Thymus (tissue), 11 donors: ENCODE data around the gene BRS3. TPM values are rescaled to one million over a fixed set of nuclear protein-coding genes. Genes with fewer than 3 reads are reported as not detected.

Experiments
- DNase-seq, 9 donors: peaks; one replicate each; pipeline ENCODE4 v3.0.0-alpha.2; 2013; ENCODE audit warnings: low spot score in 9 of 9, low read depth in 6 of 9, missing footprints in 1 of 9
- H3K27ac ChIP-seq, 2 donors: one replicate each; pipeline ENCODE4 v1.5.1; 2013; ENCODE audit warnings: control low read depth in 1 of 2, low read depth in 1 of 2, low read length in 1 of 2, mild to moderate bottlenecking in 1 of 2, moderate library complexity in 1 of 2
- H3K27me3 ChIP-seq, 2 donors: one replicate each; pipeline ENCODE4 v1.5.1; 2013; ENCODE audit warnings: low read length in 1 of 2; ENCODE audit not compliant: control insufficient read depth in 2 of 2, insufficient read depth in 1 of 2
- H3K36me3 ChIP-seq, 2 donors: one replicate each; pipeline ENCODE4 v1.5.1; 2013; ENCODE audit warnings: low read length in 1 of 2, mild to moderate bottlenecking in 1 of 2, moderate library complexity in 1 of 2; ENCODE audit not compliant: control insufficient read depth in 2 of 2, insufficient read depth in 2 of 2
- H3K4me1 ChIP-seq, 2 donors: one replicate each; pipeline ENCODE4 v1.5.1; 2013; ENCODE audit warnings: low read length in 2 of 2; ENCODE audit not compliant: control insufficient read depth in 2 of 2, insufficient read depth in 2 of 2
- H3K4me3 ChIP-seq, 2 donors: one replicate each; pipeline ENCODE4 v1.5.1; 2013; ENCODE audit warnings: low read length in 2 of 2, control low read depth in 1 of 2, mild to moderate bottlenecking in 1 of 2
- H3K9me3 ChIP-seq, 2 donors: one replicate each; pipeline ENCODE4 v1.5.1; 2013; ENCODE audit warnings: low read length in 1 of 2, mild to moderate bottlenecking in 1 of 2; ENCODE audit not compliant: control insufficient read depth in 2 of 2, insufficient read depth in 1 of 2
- WGBS: extraction: QIAGEN DNeasy Blood & Tissue Kit; methylation state at CpG from one replicate; pipeline ENCODE4 v1.1.7; 2013; 5-methylcytosine and 5-hydroxymethylcytosine counted together
- polyA plus RNA-seq: library from polyadenylated mRNA; stranded (reverse); fragments of 200-250 nt; gene quantifications from one replicate; pipeline ENCODE4 v1.2.3, GENCODE V29; 2013
- total RNA-seq: library from RNA; stranded (reverse); fragments of 120-200 nt; gene quantifications from one replicate; pipeline ENCODE4 v1.2.4, GENCODE V29; 2013
- donor health status: healthy.

Gene BRS3
- total and polyA plus RNA-seq, 2 donors: 0.05 to 0.27 TPM

DNA sequence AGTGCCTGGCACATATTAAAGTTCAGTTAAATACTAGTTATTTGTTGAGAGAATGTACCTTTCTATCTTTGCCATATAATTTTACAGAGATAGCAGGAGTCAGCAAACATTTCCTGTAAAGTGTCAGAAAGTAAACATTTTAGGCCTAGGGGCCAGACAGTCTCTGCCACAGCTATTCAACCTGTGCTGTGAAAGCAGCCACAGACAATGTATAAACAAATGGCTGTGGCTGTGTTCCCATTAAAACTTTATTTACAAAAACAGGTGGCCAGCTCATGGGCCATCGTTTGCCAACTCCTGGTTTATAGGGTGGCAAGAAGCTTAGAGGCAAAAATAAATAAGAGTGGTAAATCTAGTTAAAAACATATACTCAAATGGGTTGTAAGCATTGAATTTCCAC lies 34.0 kb upstream of the BRS3 start:
- Histone ChIP-seq H3K27ac (no peak overlapping the region), H3K4me1 (no peaks in the 10 kb centered on the region), H3K36me3 (no peaks in the 10 kb centered on the region), H3K9me3 (no peaks in the 10 kb centered on the region), H3K27me3 (no peaks in the 10 kb centered on the region), H3K4me3 (no peak overlapping the region)
- 80% methylated on average over 1 of the region's 1 CpG for WGBS
- DNase-seq: no peak

DNA sequence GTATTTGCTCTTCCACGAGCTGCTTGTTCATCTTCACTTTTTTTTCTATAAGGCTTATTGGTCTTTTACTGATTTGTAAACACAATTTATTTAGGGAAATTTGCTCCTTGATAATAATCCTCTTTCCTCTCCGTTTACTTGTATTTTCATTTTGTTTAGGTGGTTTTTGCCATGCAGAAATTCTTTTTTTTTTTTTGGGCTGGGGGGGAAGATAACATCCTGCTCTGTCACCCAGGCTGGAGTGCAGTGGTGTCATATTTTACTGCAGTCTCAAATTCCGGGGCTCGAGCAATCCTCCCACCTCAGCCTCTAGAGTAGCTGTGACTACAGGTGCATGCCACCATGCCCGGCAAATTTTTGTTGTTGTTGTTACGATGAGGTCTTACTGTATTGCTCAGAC lies 31.6 kb upstream of the BRS3 start:
- no peak overlapping the region for H3K27ac ChIP-seq
- no peak overlapping the region for H3K4me3 ChIP-seq
- no peaks in the 10 kb centered on the region for H3K9me3 ChIP-seq
- no peaks in the 10 kb centered on the region for H3K36me3 ChIP-seq
- WGBS: 90% methylated on average over 6 of the region's 6 CpGs
- no peaks in the 10 kb centered on the region for H3K4me1 ChIP-seq
- no peak for DNase-seq
- no peaks in the 10 kb centered on the region for H3K27me3 ChIP-seq

DNA sequence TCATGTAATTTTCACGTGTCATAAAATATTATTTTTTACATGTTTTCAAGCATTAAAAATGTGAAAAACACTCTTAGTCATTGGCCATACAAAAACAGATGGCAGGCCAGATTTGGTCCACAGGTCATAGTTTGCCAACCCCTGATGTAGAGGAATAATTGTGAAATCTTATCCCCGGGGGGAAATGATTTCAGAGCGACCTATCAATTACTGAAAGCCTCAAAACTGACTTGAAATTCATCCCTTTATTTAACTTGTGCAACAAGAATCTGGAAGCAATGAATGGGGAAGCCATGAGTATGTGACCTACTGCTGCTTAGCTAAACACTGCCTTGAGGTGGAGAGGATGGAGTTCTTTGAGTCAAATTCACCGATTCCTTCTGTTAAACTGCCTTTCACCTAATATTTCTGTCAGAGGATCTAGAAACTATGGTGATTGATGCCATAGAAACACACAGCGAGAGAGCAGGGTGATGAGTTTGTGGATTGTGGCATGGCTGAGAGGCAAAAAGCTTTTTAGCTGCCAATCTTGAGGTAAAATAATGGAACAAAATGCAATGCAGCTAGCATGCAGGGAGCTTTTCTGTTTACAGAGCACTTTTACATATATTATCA lies 30.3 kb upstream of the BRS3 start:
- Histone ChIP-seq H3K4me1 (no peaks in the 10 kb centered on the region), H3K9me3 (no peaks in the 10 kb centered on the region), H3K36me3 (no peaks in the 10 kb centered on the region), H3K27ac (no peak overlapping the region), H3K4me3 (no peak overlapping the region), H3K27me3 (no peaks in the 10 kb centered on the region)
- 94% methylated on average over 5 of the region's 5 CpGs for WGBS
- no peak for DNase-seq

DNA sequence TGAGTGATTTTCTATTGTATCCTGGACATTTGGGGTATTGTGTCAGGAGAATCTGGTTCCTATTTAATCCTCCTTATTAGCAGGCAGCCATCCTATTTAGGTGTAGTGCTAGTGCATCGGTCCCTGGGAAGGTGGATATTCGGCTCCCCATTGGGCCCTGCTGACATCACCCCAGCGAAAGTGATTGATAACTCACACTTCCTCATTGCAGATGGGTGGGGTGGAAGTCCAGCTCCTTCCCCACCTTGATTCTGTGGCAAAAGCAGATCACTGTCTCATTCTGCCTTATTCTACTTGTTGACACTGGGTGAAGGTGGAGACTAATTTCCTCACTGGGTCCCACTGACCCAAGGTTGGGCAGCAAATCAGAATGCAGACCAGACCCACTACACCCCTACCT lies 23.2 kb upstream of the BRS3 start:
- DNase-seq: no peak
- no peaks in the 10 kb centered on the region for H3K36me3 ChIP-seq
- no peaks in the 10 kb centered on the region for H3K4me1 ChIP-seq
- WGBS: 96% methylated on average over 3 of the region's 3 CpGs
- H3K27me3 ChIP-seq: no peaks in the 10 kb centered on the region
- H3K4me3 ChIP-seq: no peak overlapping the region
- no peak overlapping the region for H3K27ac ChIP-seq
- H3K9me3 ChIP-seq: no peaks in the 10 kb centered on the region

DNA sequence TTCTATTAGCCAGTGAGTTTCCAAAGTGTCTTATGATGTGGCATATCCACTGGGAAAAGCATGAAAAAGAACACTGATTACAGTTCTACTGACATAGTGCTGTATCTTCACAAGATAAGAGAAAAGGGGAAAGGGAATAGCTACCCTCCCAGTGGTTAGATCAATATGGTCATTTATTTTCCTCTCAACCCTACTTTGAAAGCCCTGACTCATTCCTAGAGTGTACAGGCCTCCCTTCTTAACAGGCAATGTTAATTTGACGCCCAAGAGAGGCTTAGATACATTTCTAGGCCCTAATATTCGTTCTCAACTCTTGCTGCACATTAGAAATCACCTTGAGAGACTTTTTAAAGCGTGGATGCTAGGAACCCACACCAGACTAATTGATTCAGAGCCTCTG lies 20.4 kb upstream of the BRS3 start:
- H3K4me3 ChIP-seq: no peak overlapping the region
- no peak for DNase-seq
- no peaks in the 10 kb centered on the region for H3K27me3 ChIP-seq
- H3K36me3 ChIP-seq: no peaks in the 10 kb centered on the region
- no peaks in the 10 kb centered on the region for H3K4me1 ChIP-seq
- WGBS: 93% methylated on average over 3 of the region's 3 CpGs
- H3K9me3 ChIP-seq: no peaks in the 10 kb centered on the region
- H3K27ac ChIP-seq: no peak overlapping the region

DNA sequence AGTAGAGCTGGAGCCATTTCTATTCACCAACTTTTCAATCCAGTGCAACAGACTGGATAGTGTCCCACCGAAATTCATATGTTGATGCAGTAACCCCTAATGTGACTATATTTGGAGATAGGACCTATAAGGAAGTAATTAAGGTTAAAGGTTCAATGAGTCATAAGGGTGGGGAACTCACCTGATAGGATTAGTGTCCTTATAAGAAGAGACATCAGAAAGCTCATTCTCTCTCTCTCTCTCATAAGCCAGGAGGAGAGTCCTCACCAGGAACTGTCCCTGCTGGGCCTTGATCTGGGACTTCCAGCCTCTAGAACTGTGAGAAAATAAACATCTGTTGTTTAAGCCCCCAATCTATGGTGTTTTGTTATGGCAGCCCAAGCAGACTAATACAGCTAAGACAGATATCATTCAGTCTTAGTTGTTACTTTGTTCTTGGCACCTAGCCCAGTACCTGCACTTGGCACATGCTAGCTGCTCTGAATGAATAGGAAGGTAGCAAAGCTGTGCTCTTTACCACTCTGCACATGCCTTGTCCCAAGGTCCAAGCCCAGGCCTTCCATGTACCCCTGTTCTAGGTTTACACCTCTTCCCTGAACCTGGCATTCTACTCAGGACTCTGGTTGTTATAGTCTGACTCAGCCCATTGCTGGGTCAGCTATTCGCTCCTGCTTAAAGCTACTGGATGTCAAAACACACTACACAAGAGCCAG lies 19.2 kb upstream of the BRS3 start:
- no peaks in the 10 kb centered on the region for H3K4me1 ChIP-seq
- no peak for DNase-seq
- WGBS: 100% methylated on average over 2 of the region's 2 CpGs

DNA sequence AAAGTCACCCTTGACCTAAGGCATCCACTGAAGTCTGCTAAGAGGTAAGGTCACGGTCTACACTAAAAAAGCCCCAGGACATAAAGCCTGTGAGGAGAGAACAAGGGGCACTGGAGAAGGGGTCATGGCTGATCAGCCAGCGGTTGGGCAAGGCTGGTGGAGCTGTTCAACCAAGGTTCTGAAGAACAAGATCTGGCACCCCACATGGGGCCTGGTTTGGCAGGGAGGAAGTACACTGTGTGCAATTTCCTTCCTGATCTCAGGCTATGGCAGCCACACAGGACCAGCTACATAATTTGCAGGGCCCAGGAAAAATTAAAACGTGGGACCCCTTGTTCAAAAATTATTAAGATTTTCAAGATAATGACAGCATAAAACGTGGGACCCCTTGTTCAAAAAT lies 14.1 kb upstream of the BRS3 start:
- H3K27me3 ChIP-seq: no peaks in the 10 kb centered on the region
- H3K27ac ChIP-seq: no peak overlapping the region
- H3K4me1 ChIP-seq: no peaks in the 10 kb centered on the region
- no peak for DNase-seq
- H3K9me3 ChIP-seq: no peaks in the 10 kb centered on the region
- H3K36me3 ChIP-seq: no peaks in the 10 kb centered on the region
- WGBS: 86% methylated on average over 4 of the region's 4 CpGs
- H3K4me3 ChIP-seq: no peak overlapping the region

More for the DNA sequence above, 19.2 kb upstream of the BRS3 start:
- Histone ChIP-seq H3K9me3 (no peaks in the 10 kb centered on the region), H3K36me3 (no peaks in the 10 kb centered on the region), H3K27ac (no peak overlapping the region), H3K27me3 (no peaks in the 10 kb centered on the region), H3K4me3 (no peak overlapping the region)

DNA sequence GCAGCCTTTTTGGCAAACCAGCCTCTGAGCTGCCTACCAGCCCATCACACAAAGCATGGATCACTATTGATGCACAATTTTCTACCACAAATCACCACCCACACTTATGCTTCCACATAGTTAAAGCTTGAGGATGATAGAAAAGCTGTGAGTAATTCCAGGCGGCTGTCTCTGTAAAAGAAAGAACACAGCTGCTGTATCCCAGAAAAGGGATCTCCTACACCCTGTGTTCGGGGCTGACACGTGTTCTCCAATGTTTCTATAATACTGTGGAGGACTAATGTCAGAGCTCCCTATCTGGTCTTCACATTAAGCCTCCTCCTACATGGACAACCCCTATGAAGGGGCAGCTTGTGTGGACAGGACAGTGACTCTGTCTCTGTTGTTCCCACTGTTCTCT lies 12.5 kb upstream of the BRS3 start:
- H3K27me3 ChIP-seq: no peaks in the 10 kb centered on the region
- no peak overlapping the region for H3K27ac ChIP-seq
- no peak for DNase-seq
- no peak overlapping the region for H3K4me3 ChIP-seq
- no peaks in the 10 kb centered on the region for H3K36me3 ChIP-seq
- no peaks in the 10 kb centered on the region for H3K9me3 ChIP-seq
- H3K4me1 ChIP-seq: no peaks in the 10 kb centered on the region
- WGBS: 92% methylated on average over 3 of the region's 3 CpGs

DNA sequence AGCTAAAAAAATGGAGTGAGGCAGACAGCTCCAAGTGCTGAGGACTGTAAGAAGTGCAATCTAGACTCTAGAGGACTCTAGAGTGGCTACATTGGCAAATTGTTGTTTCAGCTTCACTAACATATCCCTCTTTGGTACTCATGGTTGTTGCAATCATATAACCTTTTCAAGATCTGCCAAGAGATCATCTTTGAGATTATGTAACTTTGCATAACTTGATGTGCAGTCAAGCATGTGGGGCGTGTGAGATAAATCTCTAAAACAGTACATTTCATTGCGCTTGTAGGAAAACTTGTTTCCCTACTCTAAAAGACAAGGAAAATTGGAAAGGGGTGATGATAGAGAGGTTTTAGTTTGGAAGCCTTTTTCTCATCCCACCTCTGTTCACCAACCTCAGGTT lies 11.2 kb upstream of the BRS3 start:
- H3K4me1 ChIP-seq: no peaks in the 10 kb centered on the region
- H3K27ac ChIP-seq: no peak overlapping the region
- H3K9me3 ChIP-seq: no peaks in the 10 kb centered on the region
- 95% methylated on average over 2 of the region's 2 CpGs for WGBS
- H3K27me3 ChIP-seq: no peaks in the 10 kb centered on the region
- no peaks in the 10 kb centered on the region for H3K36me3 ChIP-seq
- no peak overlapping the region for H3K4me3 ChIP-seq
- no peak for DNase-seq
